Right lobe of liver (tissue), 6 donors: ENCODE data around the gene MEOX1. TPM values are rescaled to one million over a fixed set of nuclear protein-coding genes. Genes with fewer than 3 reads are reported as not detected.

Experiments used
- ATAC-seq, 4 donors: fragments of 200-7000 bp; cut with Tn5 transposase; one replicate each; pipeline ENCODE4 v1.9.1; 2020; ENCODE audit warnings: mild to moderate bottlenecking in 4 of 4, moderate library complexity in 4 of 4
- DNase-seq, 3 donors: peaks; one replicate each; pipeline ENCODE4 v3.0.0-alpha.2; 2020
- H3K27ac ChIP-seq, 3 donors: fragments of 200-600 bp; one replicate each; pipeline ENCODE4 v1.8.0; 2022
- H3K27me3 ChIP-seq, 2 donors: fragments of 200-600 bp; one replicate each; pipeline ENCODE4 v1.8.0; 2022
- H3K36me3 ChIP-seq, 4 donors: fragments of 200-600 bp; sonication (generic) in 1 of 4; one replicate each; pipeline versions ENCODE4 v1.5.1 to v1.8.0; 2017 to 2022; ENCODE audit warnings: control low read depth in 1 of 4
- H3K4me1 ChIP-seq, 4 donors: fragments of 200-600 bp; sonication (generic) in 1 of 4; one replicate each; pipeline versions ENCODE4 v1.5.1 to v1.8.0; 2017 to 2022; ENCODE audit warnings: control low read depth in 1 of 4
- H3K4me3 ChIP-seq, 3 donors: fragments of 200-600 bp; one replicate each; pipeline ENCODE4 v1.8.0; 2022
- H3K9me3 ChIP-seq, 4 donors: fragments of 200-600 bp; sonication (generic) in 1 of 4; one replicate each; pipeline versions ENCODE4 v1.5.1 to v1.8.0; 2017 to 2022; ENCODE audit warnings: control low read depth in 1 of 4
- POLR2A ChIP-seq: fragments of 450-650 bp; IDR thresholded peaks from one replicate; pipeline ENCODE4 v1.6.1; 2017; ENCODE audit warnings: antibody characterized with exemption, mild to moderate bottlenecking
- WGBS: methylation state at CpG from one replicate; pipeline ENCODE4 v1.1.6; 2018; ENCODE audit warnings: low coverage, low lambda C conversion rate; ENCODE audit not compliant: insufficient coverage; ENCODE audit errors: missing lambda C conversion rate; 5-methylcytosine and 5-hydroxymethylcytosine counted together
- intact Hi-C, 2 donors: fragments of 100-400 bp; cut with DNase I; formaldehyde crosslinking; loops; one replicate each; pipeline versions ENCODE4 v1.11.2 to v1.14.1; 2022
- total RNA-seq, 6 experiments: library from RNA; depleted of rRNA in 2 of 6; stranded (reverse); fragments of >200 nt in 2 of 6; fragmentation: NEBNext Ultra II Directional in 3 of 6; extraction: Animal tissue kit (Norgen Biotek cat#: 25700) in 3 of 6; gene quantifications; one replicate each; pipeline versions ENCODE4 v1.1.0 to v1.2.4, GENCODE V29; 2016 to 2023
- TF ChIP-seq, protein P1 (sequence below), 4 donors: fragments of 200-600 bp in 3 of 4; fragments of 450-650 bp in 1 of 4; IDR thresholded peaks; one replicate each; pipeline versions ENCODE4 v1.5.1 to v1.8.0; 2016 to 2022; ENCODE audit warnings: antibody characterized with exemption in 4 of 4, mild to moderate bottlenecking in 2 of 4
- donor health status: DM: no; HTN: yes; CAD: no.
- donor health status: DM: no; HTN: no; CAD: no.
- donor health status: DM: no; HTN: no; CAD: no.
- donor health status: DM: no; HTN: yes; CAD: no.
- donor health status: DM: no; HTN: yes; CAD: no.

Gene MEOX1
- total RNA-seq, 6 experiments from 2014 or later: 0.11 TPM; not detected in 5

GRCh38 chr17:43663383-43663782 is 1.7 kb upstream of the MEOX1 start:
- Histone ChIP-seq H3K4me1 (no peaks in the 10 kb centered on the region), H3K27me3 (no peaks in the 10 kb centered on the region), H3K9me3 (no peaks in the 10 kb centered on the region), H3K4me3 (no peak overlapping the region), H3K36me3 (no peaks in the 10 kb centered on the region), H3K27ac (no peak overlapping the region)
- ATAC-seq (no peak), DNase-seq (no peak)
- intact Hi-C loops: no loop called here
- 73% methylated on average over 3 of the region's 4 CpGs for WGBS
- TF ChIP-seq POLR2A: no peak
- TF ChIP-seq, protein P1, sequence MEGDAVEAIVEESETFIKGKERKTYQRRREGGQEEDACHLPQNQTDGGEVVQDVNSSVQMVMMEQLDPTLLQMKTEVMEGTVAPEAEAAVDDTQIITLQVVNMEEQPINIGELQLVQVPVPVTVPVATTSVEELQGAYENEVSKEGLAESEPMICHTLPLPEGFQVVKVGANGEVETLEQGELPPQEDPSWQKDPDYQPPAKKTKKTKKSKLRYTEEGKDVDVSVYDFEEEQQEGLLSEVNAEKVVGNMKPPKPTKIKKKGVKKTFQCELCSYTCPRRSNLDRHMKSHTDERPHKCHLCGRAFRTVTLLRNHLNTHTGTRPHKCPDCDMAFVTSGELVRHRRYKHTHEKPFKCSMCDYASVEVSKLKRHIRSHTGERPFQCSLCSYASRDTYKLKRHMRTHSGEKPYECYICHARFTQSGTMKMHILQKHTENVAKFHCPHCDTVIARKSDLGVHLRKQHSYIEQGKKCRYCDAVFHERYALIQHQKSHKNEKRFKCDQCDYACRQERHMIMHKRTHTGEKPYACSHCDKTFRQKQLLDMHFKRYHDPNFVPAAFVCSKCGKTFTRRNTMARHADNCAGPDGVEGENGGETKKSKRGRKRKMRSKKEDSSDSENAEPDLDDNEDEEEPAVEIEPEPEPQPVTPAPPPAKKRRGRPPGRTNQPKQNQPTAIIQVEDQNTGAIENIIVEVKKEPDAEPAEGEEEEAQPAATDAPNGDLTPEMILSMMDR (IDR thresholded peaks at IDR 0.05): no peak

DNA sequence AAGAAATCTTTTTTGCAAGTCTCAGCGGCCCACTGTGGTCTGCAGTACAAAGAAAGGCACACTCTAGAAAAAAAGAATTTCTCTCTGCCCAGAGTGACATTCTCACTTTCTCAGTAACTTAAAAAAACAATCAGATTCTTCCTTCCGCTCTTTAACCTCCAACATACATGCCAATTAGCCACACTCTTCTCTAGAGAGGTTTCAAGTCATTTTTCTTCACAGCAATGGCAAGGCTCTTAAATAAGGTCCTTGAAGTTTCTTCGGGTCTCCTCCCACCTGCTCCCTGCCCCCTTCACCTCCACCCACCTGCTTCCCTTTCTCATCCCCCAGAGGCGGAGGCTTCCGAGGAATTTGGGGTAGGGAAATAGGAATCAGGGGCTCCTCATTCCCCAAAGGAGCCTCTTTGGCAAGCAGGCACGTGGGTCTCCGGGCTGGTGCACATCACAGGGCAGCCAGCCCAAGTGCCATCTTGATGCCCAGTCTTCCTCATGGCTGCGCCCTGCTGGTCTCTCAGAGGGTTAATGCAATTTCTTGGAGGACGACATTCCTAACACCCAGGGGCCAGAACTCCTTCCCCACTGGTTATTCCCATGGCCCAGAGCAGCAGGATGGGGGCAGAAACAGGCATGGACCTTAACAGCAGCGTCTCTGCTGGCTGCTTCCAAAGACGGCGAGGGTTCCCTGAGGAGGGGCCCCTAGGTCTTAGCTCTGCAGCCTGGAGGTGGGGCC is 855 bp upstream of the MEOX1 start:
- DNase-seq: no peak
- no peaks in the 10 kb centered on the region for H3K9me3 ChIP-seq
- 70% methylated on average over 7 of the region's 12 CpGs for WGBS
- no peaks in the 10 kb centered on the region for H3K27me3 ChIP-seq
- H3K27ac ChIP-seq: no peak overlapping the region
- no peak for ATAC-seq
- no peak for TF ChIP-seq POLR2A
- TF ChIP-seq, protein P1 (IDR thresholded peaks at IDR 0.05): no peak
- H3K4me1 ChIP-seq: no peaks in the 10 kb centered on the region
- intact Hi-C loops: no loop called here
- H3K36me3 ChIP-seq: no peaks in the 10 kb centered on the region
- H3K4me3 ChIP-seq: no peak overlapping the region

DNA sequence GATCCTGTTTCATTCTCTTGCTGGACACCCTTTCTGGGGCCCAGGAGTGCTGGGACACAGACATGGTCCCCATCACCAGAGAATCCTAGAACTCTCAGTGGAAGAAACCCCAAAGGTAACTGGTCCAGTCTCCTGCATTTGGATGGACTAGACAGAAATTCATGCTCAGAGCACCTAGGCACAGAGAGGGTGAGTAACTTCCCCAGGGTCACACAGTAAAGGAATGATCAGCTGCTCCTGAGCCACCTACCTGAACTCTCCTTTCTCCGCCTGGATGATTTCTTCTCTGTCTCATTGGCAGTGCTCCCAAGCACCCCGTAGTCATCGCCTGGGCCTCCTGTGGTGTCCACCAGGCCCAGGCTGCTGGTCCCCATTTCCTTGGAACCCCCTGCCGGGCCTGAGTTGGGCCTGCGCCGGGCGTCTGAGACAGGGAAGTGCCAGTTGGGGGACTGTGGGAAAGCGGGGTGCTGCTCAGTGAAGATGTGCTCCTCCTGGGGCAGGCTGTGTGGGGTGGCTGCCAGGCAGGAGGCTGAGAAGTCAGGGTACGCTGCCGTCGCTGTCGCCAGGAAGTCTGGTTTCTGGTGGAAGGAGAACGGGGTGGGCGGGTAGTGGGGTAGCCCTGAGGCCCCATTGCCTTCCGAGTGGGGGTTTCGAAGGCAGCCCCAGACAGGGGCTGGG is 767 bp downstream of the MEOX1 start:
- TF ChIP-seq, protein P1 (IDR thresholded peaks at IDR 0.05): no peak
- TF ChIP-seq POLR2A: no peak
- Histone ChIP-seq H3K9me3 (no peaks in the 10 kb centered on the region), H3K4me1 (no peaks in the 10 kb centered on the region), H3K27ac (no peak overlapping the region), H3K36me3 (no peaks in the 10 kb centered on the region), H3K27me3 (no peaks in the 10 kb centered on the region), H3K4me3 (no peak overlapping the region)
- ATAC-seq (no peak), DNase-seq (no peak)
- intact Hi-C loops: no loop called here
- 82% methylated on average over 5 of the region's 16 CpGs for WGBS

DNA sequence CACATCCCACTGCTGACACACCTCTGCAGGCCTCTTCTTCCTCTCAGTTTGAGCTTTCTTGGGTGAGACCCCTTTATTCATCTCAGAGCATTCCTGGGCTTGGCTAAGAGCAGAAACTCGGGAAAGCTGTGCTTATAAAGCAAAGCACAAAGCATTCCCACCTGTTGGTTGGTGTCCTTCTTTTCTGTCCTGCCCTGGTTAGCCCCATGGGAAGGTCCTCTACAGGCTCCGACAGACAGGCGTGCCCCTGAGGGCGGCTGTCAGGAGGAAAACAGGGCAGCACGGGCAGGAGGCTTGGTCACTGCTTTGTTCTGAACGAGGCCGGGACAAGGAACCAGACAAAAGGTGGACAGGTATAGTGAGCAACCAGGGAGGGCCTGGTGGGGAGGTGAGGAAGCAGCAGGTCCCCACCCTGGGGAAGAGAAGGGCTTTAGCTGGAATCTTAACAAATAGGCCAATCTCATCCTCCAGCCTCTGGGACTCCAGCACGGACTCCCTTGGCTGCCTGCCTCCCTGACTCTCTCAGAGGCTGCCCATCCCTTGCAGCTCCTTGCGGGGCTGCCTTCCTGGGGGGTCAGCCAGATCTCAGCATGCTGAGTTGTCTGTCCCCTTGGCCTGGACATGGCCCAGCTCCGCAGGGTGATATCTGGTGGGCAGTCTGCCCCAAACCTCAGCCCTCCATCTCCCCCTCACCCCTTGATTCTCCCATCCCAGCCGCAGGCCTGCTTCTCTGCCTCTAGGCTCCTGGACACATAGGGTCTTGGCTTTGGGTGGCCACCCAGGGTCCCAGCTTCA is 1.7 kb downstream of the MEOX1 start:
- WGBS: 49% methylated on average over 3 of the region's 11 CpGs
- Histone ChIP-seq H3K27me3 (no peaks in the 10 kb centered on the region), H3K9me3 (no peaks in the 10 kb centered on the region), H3K4me1 (no peaks in the 10 kb centered on the region), H3K27ac (no peak overlapping the region), H3K36me3 (no peaks in the 10 kb centered on the region), H3K4me3 (no peak overlapping the region)
- ATAC-seq (peak in 1 of 4 donors; percentile 23), DNase-seq (no peak)
- intact Hi-C loops: no loop called here
- TF ChIP-seq POLR2A: no peak
- TF ChIP-seq, protein P1 (IDR thresholded peaks at IDR 0.05): no peak
